Neutrophil (primary cell): ENCODE data around the gene EYS.

Experiments
- H3K27ac ChIP-seq: fragments of 200-600 bp; sonication (generic); 2 replicates; pipeline ENCODE4 v1.5.1; 2016; ENCODE audit warnings: mild to moderate bottlenecking, moderate library complexity
- H3K27me3 ChIP-seq: fragments of 200-600 bp; sonication (generic); 2 replicates; pipeline ENCODE4 v1.6.0; 2016; ENCODE audit warnings: mild to moderate bottlenecking
- H3K36me3 ChIP-seq: fragments of 200-600 bp; sonication (generic); 2 replicates; pipeline ENCODE4 v1.5.1; 2017
- H3K4me1 ChIP-seq, 2 experiments: fragments of 200-600 bp in 1 of 2; sonication (generic) in 1 of 2; 1 replicate in 1 of 2; 2 replicates in 1 of 2; pipeline versions ENCODE4 v1.5.1 to v1.6.1; 2013 to 2016; ENCODE audit warnings: low read depth in 1 of 2, low read length in 1 of 2, mild to moderate bottlenecking in 1 of 2, moderate library complexity in 1 of 2; ENCODE audit not compliant: control insufficient read depth in 1 of 2, insufficient read depth in 1 of 2
- H3K4me3 ChIP-seq, 2 experiments: fragments of 200-600 bp in 1 of 2; sonication (generic) in 1 of 2; 1 replicate in 1 of 2; 2 replicates in 1 of 2; pipeline ENCODE4 v1.5.1; 2013 to 2016; ENCODE audit warnings: low read depth in 1 of 2, low read length in 1 of 2, mild to moderate bottlenecking in 1 of 2, moderate library complexity in 1 of 2
- H3K9me3 ChIP-seq: fragments of 200-600 bp; sonication (generic); 2 replicates; pipeline ENCODE4 v1.5.1; 2016
- CTCF ChIP-seq: fragments of 200-600 bp; sonication (generic); IDR thresholded peaks from 2 replicates; pipeline ENCODE4 v1.5.1; 2016; ENCODE audit warnings: antibody characterized with exemption

The EYS gene

DNA sequence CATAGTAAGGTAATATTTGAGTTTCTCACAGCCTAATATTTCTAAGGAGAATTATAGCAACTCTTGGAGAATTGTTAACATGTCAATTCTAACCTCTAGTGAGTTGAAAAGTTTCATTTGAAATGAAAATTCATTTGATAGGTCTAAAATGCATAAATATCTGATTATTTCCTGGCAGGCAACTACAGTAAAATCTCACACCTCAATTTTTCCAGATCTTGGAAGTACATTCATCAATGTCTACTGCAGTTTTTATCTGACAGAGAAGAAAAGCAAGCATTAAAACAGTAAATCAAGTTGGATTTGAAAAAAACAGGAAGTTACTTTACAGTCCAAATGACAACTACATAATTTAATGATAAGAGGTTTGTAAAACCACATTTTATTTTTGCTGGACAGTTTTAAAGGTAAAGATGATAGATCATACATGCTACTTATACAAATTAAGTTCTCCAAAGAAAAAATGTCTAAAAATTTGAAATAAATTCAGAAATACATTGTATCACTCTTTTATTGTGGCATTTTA is 631.3 kb downstream of the EYS start:
- Histone ChIP-seq H3K27me3 (no peaks in the 10 kb centered on the region), H3K4me3 (no peak overlapping the region), H3K36me3 (no peaks in the 10 kb centered on the region), H3K27ac (no peak overlapping the region), H3K4me1 (no peaks in the 10 kb centered on the region), H3K9me3 (no peaks in the 10 kb centered on the region)
- no peak for TF ChIP-seq CTCF

- Histone ChIP-seq H3K9me3 (no peaks in the 10 kb centered on the region), H3K4me1 (no peaks in the 10 kb centered on the region)
Observed at GRCh38 chr6:65072500-65072899, 634.5 kb downstream of the EYS start.

DNA sequence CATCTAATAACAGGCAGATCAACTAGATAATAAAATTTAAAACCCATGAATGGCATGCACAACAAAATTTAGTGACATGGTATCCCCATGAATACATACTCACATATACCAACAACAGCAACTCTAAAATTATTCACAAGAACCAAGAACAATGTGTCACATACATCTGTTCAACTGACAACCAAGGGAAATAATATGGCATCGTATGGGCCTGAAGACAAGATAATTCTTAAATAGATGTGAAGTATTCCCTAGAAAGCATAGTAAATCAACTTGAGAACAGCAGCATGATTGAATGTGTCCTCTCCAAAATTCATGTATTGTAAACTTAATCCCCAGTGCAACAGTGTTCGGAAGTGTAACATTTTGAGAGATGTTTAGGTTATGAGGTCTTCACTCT is 635.5 kb downstream of the EYS start:
- H3K4me1 ChIP-seq: no peaks in the 10 kb centered on the region
- H3K27me3 ChIP-seq: no peaks in the 10 kb centered on the region
- no peaks in the 10 kb centered on the region for H3K36me3 ChIP-seq
- TF ChIP-seq CTCF: no peak
- H3K4me3 ChIP-seq: no peak overlapping the region
- H3K27ac ChIP-seq: no peak overlapping the region
- no peaks in the 10 kb centered on the region for H3K9me3 ChIP-seq

More at GRCh38 chr6:65072500-65072899, 634.5 kb downstream of the EYS start:
- no peak for TF ChIP-seq CTCF
- Histone ChIP-seq H3K27me3 (no peaks in the 10 kb centered on the region), H3K4me3 (no peak overlapping the region), H3K36me3 (no peaks in the 10 kb centered on the region), H3K27ac (no peak overlapping the region)

GRCh38 chr6:65064844-65065243 is 642.2 kb downstream of the EYS start:
- Histone ChIP-seq H3K9me3 (no peaks in the 10 kb centered on the region), H3K27ac (no peak overlapping the region), H3K4me1 (no peaks in the 10 kb centered on the region), H3K36me3 (no peaks in the 10 kb centered on the region), H3K27me3 (no peaks in the 10 kb centered on the region), H3K4me3 (no peak overlapping the region)
- no peak for TF ChIP-seq CTCF

GRCh38 chr6:65059568-65059967 is 647.5 kb downstream of the EYS start:
- Histone ChIP-seq H3K36me3 (no peaks in the 10 kb centered on the region), H3K9me3 (no peaks in the 10 kb centered on the region), H3K27me3 (no peaks in the 10 kb centered on the region), H3K4me3 (no peak overlapping the region), H3K27ac (no peak overlapping the region), H3K4me1 (no peaks in the 10 kb centered on the region)
- TF ChIP-seq CTCF: no peak

DNA sequence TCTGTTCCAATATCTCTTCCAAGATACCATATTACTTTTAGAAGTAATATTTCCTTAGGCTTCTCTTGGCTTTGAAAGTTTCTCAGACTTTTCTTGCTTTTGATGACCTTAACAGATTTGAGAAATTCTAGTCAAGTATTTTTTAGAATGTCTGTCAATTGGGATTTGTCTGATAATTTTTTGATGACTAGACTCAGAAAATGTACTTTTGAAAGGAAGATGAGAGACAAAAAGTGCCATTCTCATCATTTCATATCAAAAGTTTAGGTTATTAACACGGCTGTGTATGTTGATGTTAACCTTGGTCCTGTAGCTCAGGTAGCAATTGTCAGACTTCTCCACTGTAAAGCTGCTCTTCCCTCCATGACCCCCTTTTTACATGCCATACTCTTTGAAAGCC is 651.5 kb downstream of the EYS start:
- Histone ChIP-seq H3K36me3 (no peaks in the 10 kb centered on the region), H3K4me3 (no peak overlapping the region), H3K27ac (no peak overlapping the region), H3K9me3 (no peaks in the 10 kb centered on the region), H3K27me3 (no peaks in the 10 kb centered on the region), H3K4me1 (no peaks in the 10 kb centered on the region)
- no peak for TF ChIP-seq CTCF
